ENCODE results near the gene ITPR3. TPM values are rescaled to one million over a fixed set of nuclear protein-coding genes. Genes with fewer than 3 reads are reported as not detected.

The ITPR3 gene
- total and polyA plus RNA-seq, 2 donors (not counting 3 experiments of a cell fraction or from before 2014, with no cell fraction given), result 28.8 to 52.2 TPM

- Histone ChIP-seq H3K9me3 (replicated peaks; ENCODE audit: control insufficient read depth, insufficient read depth, low read length) (no peaks in the 10 kb centered on the region), H3K27ac (ENCODE audit: insufficient read depth, low read depth, low read length) (no peak overlapping the region), H3K9me1 (replicated peaks; ENCODE audit: control insufficient read depth, extremely low read depth, insufficient read depth, low read length) (no peaks in the 10 kb centered on the region), H3K4me1 (ENCODE audit: control insufficient read depth, extremely low read depth, insufficient read depth, low read length) (no peaks in the 10 kb centered on the region), H3K79me2 (ENCODE audit: control insufficient read depth, insufficient read depth, low read length) (no peaks in the 10 kb centered on the region), H4K20me1 (replicated peaks; ENCODE audit: control insufficient read depth, extremely low read depth, insufficient read depth, low read length) (no peaks in the 10 kb centered on the region), H3K4me3 (replicated peaks in 1 of 3; ENCODE audit: insufficient read depth in 1 of 3, low read depth in 1 of 3, low read length in 3 of 3) (no peak overlapping the region), H3K9ac (replicated peaks; ENCODE audit: extremely low read depth, insufficient read depth, low read length) (no peak overlapping the region), H2AFZ (ENCODE audit: low read depth, low read length) (no peak overlapping the region), H3K27me3 (ENCODE audit: control insufficient read depth in 2 of 2, insufficient read depth in 2 of 2, low read length in 2 of 2) (peaks cover 4 to 7% of the 10 kb centered on the region in 2 experiments), H3K4me2 (ENCODE audit: insufficient read depth, low read length) (no peak overlapping the region), H3K36me3 (ENCODE audit: control insufficient read depth in 2 of 2, extremely low read depth in 1 of 2, insufficient read depth in 2 of 2, low read length in 2 of 2) (no peaks in the 10 kb centered on the region)
- FAIRE-seq (no peak), DNase-seq (ENCODE audit: low read depth, low spot score) (no peak)
- no TSS peak for BruUV-seq (replicated peaks)
- dilution Hi-C loops (cut with MboI; ENCODE audit: extremely low pct_ligation_motif_present, low sequenced_read_pairs), result no loop called here
- TF ChIP-seq GATA2 (IDR thresholded peaks at IDR 0.05; ENCODE audit: insufficient read depth, insufficient read length, low read depth, low read length) (no peak), JUN (IDR thresholded peaks at IDR 0.05; ENCODE audit: borderline replicate concordance, insufficient read depth, insufficient read length, low read depth) (no peak), FOS (IDR thresholded peaks at IDR 0.05; ENCODE audit: borderline replicate concordance, insufficient read depth, low read length) (no peak)
- ChIA-PET CTCF (interaction anchor here (0.9 to 7.7 kb wide), 16 partner anchors 17 to 413 kb away, joined by 3 to 122 read pairs (median 4); partner anchors contain the start of genes BAK1 and UQCC2), POLR2A (no interaction called here)
- intact Hi-C loops (cut with micrococcal nuclease), result no loop called here
Measured at GRCh38 chr6:33742837-33743236, 121.7 kb downstream of the ITPR3 start.

GRCh38 chr6:33744001-33744848, 123.1 kb downstream of the ITPR3 start:
- no peaks in the 10 kb centered on the region for H4K20me1 ChIP-seq (replicated peaks; ENCODE audit: control insufficient read depth, extremely low read depth, insufficient read depth, low read length)
- no peaks in the 10 kb centered on the region for H3K4me1 ChIP-seq (ENCODE audit: control insufficient read depth, extremely low read depth, insufficient read depth, low read length)
- no peaks in the 10 kb centered on the region for H3K36me3 ChIP-seq (ENCODE audit: control insufficient read depth in 2 of 2, extremely low read depth in 1 of 2, insufficient read depth in 2 of 2, low read length in 2 of 2)
- no TSS peak for BruUV-seq (replicated peaks)
- FAIRE-seq, result peak; percentile 94
- H3K27ac ChIP-seq (ENCODE audit: insufficient read depth, low read depth, low read length), result no peak overlapping the region
- H3K9ac ChIP-seq (replicated peaks; ENCODE audit: extremely low read depth, insufficient read depth, low read length), result no peak overlapping the region
- ChIA-PET POLR2A (no interaction called here), CTCF (interaction anchor here (0.6 to 7.7 kb wide), 27 partner anchors 8 to 418 kb away, joined by 3 to 122 read pairs (median 4); partner anchors contain the start of genes BAK1 and UQCC2)
- intact Hi-C loops (cut with micrococcal nuclease), result loop anchor here (1.0 to 2.0 kb wide), 4 partner anchors 25 to 410 kb away; no protein-coding TSS in a partner anchor
- dilution Hi-C loops (cut with MboI; ENCODE audit: extremely low pct_ligation_motif_present, low sequenced_read_pairs), result no loop called here
- H2AFZ ChIP-seq (ENCODE audit: low read depth, low read length), result no peak overlapping the region
- H3K4me3 ChIP-seq (replicated peaks in 1 of 3; ENCODE audit: insufficient read depth in 1 of 3, low read depth in 1 of 3, low read length in 3 of 3), result no peak overlapping the region
- H3K4me2 ChIP-seq (ENCODE audit: insufficient read depth, low read length), result no peak overlapping the region
- no peak for TF ChIP-seq EZH2 (IDR thresholded peaks at IDR 0.05; ENCODE audit: borderline replicate concordance, low read depth, low read length, severe bottlenecking)
- no peak for TF ChIP-seq GATA2 (IDR thresholded peaks at IDR 0.05; ENCODE audit: insufficient read depth, insufficient read length, low read depth, low read length)
- TF ChIP-seq CTCF (IDR thresholded peaks at IDR 0.05; ENCODE audit: extremely low read depth in 1 of 2, insufficient read depth in 1 of 2, low read depth in 1 of 2, low read length in 2 of 2), result peak; percentile 90 to 93
- TF ChIP-seq POLR2A (IDR thresholded peaks at IDR 0.05; ENCODE audit: low read depth, low read length), result no peak
- TF ChIP-seq FOS (IDR thresholded peaks at IDR 0.05; ENCODE audit: borderline replicate concordance, insufficient read depth, low read length), result no peak
- no peaks in the 10 kb centered on the region for H3K9me3 ChIP-seq (replicated peaks; ENCODE audit: control insufficient read depth, insufficient read depth, low read length)
- peaks cover 4 to 9% of the 10 kb centered on the region in 2 experiments for H3K27me3 ChIP-seq (ENCODE audit: control insufficient read depth in 2 of 2, insufficient read depth in 2 of 2, low read length in 2 of 2)
- no peaks in the 10 kb centered on the region for H3K9me1 ChIP-seq (replicated peaks; ENCODE audit: control insufficient read depth, extremely low read depth, insufficient read depth, low read length)
- H3K79me2 ChIP-seq (ENCODE audit: control insufficient read depth, insufficient read depth, low read length), result no peaks in the 10 kb centered on the region
- DNase-seq (ENCODE audit: low read depth, low spot score), result peak; percentile 72

Data from endothelial cell of umbilical vein (primary cell).